Left renal pelvis (tissue), 4 donors: ENCODE measurements around the gene FRMD4B. TPM values are rescaled to one million over a fixed set of nuclear protein-coding genes. Genes with fewer than 3 reads are reported as not detected.
"Not testable (repeated sequence)": the region's sequence is repeated elsewhere in the genome, so short reads cannot be mapped to it uniquely, and the experiment has no call there.

ENCODE experiments used
- DNase-seq, 4 donors: peaks; one replicate each; pipeline ENCODE4 v3.0.0-alpha.2; 2013; ENCODE audit warnings: low read depth in 4 of 4, low spot score in 3 of 4
- polyA plus RNA-seq, 4 donors: library from polyadenylated mRNA; unstranded; fragments of 120-200 nt; gene quantifications; one replicate each; pipeline ENCODE4 v1.2.1, GENCODE V29; 2013; ENCODE audit not compliant: insufficient read length in 4 of 4

FRMD4B gene
- polyA plus RNA-seq, 4 donors: 13.0 to 46.8 (median 43.3) TPM

GRCh38 chr3:69292185-69292584, 93.7 kb downstream of the FRMD4B start:
- no peak for DNase-seq

DNA sequence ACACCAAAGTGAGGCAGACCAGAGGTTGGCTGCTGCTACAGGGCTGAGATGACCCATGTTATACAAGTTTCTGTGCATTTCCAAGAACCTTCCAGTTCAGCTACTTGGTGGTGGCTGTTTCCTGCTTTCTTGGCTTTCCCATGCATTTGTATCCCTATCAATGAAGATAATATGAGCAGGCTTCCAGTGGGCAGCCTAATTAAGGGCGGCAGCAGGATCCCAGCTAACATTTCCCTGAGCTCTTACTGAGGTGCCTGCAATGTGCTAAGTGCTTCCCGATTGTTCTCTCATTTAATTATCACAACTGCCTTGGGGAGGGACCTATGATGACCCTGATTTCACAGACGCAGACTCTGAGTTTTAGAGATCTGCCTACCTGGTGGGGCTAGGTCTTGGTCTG, 95.5 kb downstream of the FRMD4B start:
- no peak for DNase-seq

- no peak for DNase-seq
These were observed 95.9 kb downstream of the FRMD4B start for GRCh38 chr3:69290006-69290405.

- DNase-seq: no peak
These were observed 97.6 kb downstream of the FRMD4B start for GRCh38 chr3:69288161-69288895.

DNA sequence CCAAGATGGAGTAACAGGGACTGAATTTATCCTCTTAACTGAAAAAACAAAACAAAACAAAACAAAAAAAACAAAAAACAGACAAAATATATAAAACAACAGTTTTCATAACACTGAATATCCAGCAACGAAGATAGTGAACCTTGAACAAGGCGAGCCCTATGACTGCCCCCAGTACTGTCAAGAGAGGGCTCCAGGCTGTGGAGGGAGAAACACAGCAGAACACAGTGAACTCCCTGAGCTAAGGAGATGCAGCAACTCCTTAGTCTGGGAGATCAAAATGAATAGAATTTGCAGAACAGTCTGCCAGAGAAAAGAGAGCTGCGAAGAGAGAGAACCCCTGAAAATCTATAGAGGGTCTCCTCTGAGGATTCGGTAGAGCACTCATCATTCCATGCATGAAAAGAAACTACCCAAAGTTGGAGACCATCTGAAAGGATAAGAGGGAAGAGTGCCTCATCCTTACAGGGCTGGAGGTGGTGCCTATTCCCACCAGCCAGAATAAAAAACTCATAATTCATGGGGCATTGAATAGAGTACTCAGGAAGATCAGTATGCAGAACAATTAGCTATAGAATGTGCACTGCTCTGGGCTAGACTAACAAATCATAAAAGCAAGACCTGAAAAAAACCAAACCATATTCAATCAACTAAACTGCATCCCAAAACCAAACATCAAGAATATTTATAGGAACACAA, 101.8 kb downstream of the FRMD4B start:
- no peak for DNase-seq

DNA sequence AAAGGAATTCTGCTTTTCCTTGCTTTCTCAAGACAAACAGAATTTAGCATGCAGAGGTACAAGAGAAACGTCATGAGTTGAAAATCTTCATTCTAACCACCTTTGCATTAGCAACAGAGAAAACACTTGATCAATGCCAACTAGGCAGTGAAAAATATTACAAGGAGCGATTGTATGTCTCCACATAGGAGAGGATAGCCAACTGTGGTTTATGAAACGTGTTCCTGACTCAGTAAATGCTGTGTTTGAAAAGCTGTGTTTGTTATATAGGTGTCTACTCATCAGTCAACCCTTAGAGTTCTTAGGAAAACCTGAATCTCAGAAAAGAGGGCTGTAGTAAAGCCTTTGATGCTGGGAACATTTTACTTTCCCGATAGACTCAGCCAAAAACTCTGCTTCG, 102.4 kb downstream of the FRMD4B start:
- no peak for DNase-seq

- no peak for DNase-seq
These were observed 103.7 kb downstream of the FRMD4B start for GRCh38 chr3:69282181-69282580.

GRCh38 chr3:69277403-69277802, 108.5 kb downstream of the FRMD4B start:
- DNase-seq: not testable (repeated sequence)

GRCh38 chr3:69276884-69277283, 109.0 kb downstream of the FRMD4B start:
- DNase-seq: no peak

- DNase-seq: not testable (repeated sequence)
These were observed 109.7 kb downstream of the FRMD4B start for GRCh38 chr3:69276191-69276590.

GRCh38 chr3:69273896-69274295, 112.0 kb downstream of the FRMD4B start:
- DNase-seq: no peak

DNA sequence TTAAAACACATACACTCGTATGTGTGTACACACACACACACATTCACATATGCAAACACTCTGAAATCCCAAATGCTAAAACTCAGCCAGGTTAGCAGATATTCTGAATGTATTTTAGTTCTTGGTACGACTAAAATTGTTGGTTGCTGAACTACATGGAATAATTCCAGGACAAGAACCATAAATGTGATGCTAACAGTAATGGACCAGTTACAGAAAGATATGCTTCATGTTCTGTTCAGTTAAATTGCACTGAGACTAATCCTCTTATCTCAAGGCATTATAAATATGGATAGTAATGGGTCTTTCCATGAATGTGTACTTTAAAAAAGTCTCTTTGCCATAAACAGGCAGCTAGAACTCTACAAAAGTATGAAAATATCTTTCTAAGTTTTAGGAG, 113.3 kb downstream of the FRMD4B start:
- DNase-seq: no peak

GRCh38 chr3:69271098-69271497, 114.8 kb downstream of the FRMD4B start:
- no peak for DNase-seq

DNA sequence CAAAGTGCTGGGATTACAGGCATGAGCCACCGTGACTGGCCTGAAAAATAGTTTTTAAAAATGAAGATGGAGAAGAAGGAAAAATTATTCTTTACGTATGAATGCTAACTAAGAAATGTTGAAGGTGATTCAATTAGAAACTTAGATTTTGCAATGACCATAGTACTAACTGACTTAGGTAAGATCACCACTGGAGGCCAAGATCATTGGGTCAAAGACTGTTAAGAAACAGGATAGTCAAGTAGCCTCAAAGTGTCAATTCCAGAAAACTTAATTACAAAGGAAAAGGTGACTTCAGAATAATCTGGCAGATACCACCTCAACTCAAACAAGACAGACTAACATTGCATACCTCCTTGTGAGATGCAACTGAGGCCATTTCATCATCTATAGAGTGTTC, 119.3 kb downstream of the FRMD4B start:
- DNase-seq: no peak

DNA sequence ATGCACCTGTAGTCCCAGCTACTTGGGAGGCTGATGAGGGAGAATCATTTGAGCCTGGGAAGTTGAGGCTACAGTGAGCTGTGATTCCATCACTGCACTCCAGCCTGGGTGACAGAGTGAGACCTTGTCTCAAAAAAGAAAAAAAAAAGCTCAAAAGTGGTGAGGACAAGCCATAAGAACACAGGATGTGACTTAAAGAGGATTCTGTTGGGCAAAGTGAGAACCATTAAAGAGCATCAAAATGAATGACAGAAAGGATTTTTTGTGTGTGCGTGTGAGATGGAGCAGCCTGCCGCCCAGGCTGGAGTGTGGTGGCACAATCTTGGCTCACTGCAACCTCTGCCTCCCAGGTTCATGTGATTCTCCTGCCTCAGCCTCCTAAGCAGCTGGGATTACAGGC, 119.8 kb downstream of the FRMD4B start:
- not testable (repeated sequence) for DNase-seq

GRCh38 chr3:69260843-69261405, 125.0 kb downstream of the FRMD4B start:
- not testable (repeated sequence) for DNase-seq

GRCh38 chr3:69260216-69260787, 125.6 kb downstream of the FRMD4B start:
- no peak for DNase-seq

- DNase-seq: no peak
These were observed 126.8 kb downstream of the FRMD4B start for GRCh38 chr3:69259125-69259524.

GRCh38 chr3:69255928-69256327, 130.0 kb downstream of the FRMD4B start:
- no peak for DNase-seq

DNA sequence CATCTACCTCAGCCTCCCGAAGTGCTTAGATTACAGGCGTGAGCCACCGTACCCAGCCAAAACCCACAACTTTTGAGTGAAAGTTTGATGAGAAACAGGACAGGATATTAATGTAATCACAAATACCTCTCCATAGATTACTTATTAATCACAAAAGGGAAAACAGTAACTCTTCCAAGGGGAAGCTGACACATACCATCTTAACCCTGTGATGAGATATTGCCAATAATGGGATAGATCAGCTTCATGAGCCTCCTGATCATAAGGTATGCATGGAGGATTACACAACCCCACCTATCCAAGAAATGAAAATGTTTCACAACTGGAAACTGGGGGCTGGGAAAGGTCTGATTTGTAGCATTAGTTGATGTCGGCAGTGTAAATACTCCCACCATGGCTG, 131.5 kb downstream of the FRMD4B start:
- DNase-seq: no peak

DNA sequence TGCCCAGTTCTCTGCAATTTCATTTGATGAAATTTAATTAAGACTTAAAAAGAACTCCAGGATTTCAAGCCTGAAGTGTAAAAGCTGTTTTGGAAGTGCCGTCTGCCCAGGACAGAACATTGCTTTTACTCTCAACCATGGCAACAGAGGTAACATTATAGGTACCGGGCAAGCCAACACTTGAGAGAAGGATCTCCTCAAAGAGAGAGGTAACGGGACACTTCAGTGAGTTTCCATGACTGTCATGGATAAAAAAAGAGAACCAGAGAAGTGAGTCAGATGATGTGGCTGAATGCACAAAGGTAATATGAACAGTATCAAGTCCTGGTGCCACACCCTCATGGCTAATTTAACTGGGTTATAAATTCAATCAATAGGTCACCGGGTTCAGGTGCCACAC, 133.3 kb downstream of the FRMD4B start:
- DNase-seq: no peak

GRCh38 chr3:69252141-69252540, 133.7 kb downstream of the FRMD4B start:
- no peak for DNase-seq
